HEK293 (cell line): Measurements from ENCODE around the gene ERICH4.

Experiments used
- BCL11A ChIP-seq: fragments of 450-650 bp; formaldehyde crosslinking; IDR thresholded peaks from 2 replicates; pipeline ENCODE4 v1.5.1; 2016; ENCODE audit warnings: low read depth, missing biosample characterization, missing genetic modification characterization
- YY1 ChIP-seq: fragments of 450-650 bp; formaldehyde crosslinking; IDR thresholded peaks from 2 replicates; pipeline ENCODE4 v1.5.1; 2018; ENCODE audit warnings: missing biosample characterization, missing genetic modification characterization
- ZNF24 ChIP-seq: fragments of 450-650 bp; formaldehyde crosslinking; IDR thresholded peaks from 2 replicates; pipeline ENCODE4 v1.5.1; 2016; ENCODE audit warnings: missing biosample characterization, missing genetic modification characterization
- TF ChIP-seq, protein P1 (sequence below): fragments of 450-650 bp; formaldehyde crosslinking; IDR thresholded peaks from 2 replicates; pipeline ENCODE4 v1.5.1; 2016; ENCODE audit warnings: missing biosample characterization, missing genetic modification characterization
- TF ChIP-seq, protein P2 (sequence below): fragments of 450-650 bp; formaldehyde crosslinking; IDR thresholded peaks from 2 replicates; pipeline ENCODE4 v1.5.1; 2016; ENCODE audit warnings: missing biosample characterization, missing genetic modification characterization

DNA sequence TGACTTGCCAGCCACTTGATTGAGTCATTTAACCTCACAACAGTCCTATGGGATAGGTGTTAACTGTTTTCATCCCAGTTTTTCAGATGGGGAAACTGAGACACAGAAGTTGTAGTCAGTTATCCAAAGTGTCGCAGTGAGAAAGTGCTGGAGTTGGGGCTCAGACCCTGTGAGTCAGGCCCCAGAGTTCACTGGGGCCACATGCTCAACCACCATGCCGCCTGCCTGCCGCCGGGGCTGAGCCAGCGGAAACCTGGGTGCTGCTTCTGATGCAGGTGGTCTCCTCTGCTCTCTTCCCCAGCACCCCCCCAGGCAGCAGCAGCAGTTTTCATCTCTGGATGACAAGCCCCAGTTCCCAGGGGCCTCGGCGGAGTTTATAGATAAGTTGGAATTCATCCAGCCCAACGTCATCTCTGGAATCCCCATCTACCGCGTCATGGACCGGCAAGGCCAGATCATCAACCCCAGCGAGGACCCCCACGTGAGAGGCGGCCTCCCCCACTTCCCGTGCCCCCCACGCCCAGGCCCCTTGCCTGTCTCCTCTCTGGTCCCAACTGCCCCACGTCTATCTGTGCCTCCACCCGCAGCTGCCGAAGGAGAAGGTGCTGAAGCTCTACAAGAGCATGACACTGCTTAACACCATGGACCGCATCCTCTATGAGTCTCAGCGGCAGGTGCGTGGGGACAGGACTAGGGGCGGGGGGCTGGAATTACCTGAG lies 32.5 kb upstream of the ERICH4 start:
- TF ChIP-seq, protein P1, sequence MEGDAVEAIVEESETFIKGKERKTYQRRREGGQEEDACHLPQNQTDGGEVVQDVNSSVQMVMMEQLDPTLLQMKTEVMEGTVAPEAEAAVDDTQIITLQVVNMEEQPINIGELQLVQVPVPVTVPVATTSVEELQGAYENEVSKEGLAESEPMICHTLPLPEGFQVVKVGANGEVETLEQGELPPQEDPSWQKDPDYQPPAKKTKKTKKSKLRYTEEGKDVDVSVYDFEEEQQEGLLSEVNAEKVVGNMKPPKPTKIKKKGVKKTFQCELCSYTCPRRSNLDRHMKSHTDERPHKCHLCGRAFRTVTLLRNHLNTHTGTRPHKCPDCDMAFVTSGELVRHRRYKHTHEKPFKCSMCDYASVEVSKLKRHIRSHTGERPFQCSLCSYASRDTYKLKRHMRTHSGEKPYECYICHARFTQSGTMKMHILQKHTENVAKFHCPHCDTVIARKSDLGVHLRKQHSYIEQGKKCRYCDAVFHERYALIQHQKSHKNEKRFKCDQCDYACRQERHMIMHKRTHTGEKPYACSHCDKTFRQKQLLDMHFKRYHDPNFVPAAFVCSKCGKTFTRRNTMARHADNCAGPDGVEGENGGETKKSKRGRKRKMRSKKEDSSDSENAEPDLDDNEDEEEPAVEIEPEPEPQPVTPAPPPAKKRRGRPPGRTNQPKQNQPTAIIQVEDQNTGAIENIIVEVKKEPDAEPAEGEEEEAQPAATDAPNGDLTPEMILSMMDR (tag by site-specific recombination): no peak
- TF ChIP-seq YY1 (tag by site-specific recombination) (no peak), BCL11A (tag by site-specific recombination) (no peak), ZNF24 (no peak)
- TF ChIP-seq, protein P2, sequence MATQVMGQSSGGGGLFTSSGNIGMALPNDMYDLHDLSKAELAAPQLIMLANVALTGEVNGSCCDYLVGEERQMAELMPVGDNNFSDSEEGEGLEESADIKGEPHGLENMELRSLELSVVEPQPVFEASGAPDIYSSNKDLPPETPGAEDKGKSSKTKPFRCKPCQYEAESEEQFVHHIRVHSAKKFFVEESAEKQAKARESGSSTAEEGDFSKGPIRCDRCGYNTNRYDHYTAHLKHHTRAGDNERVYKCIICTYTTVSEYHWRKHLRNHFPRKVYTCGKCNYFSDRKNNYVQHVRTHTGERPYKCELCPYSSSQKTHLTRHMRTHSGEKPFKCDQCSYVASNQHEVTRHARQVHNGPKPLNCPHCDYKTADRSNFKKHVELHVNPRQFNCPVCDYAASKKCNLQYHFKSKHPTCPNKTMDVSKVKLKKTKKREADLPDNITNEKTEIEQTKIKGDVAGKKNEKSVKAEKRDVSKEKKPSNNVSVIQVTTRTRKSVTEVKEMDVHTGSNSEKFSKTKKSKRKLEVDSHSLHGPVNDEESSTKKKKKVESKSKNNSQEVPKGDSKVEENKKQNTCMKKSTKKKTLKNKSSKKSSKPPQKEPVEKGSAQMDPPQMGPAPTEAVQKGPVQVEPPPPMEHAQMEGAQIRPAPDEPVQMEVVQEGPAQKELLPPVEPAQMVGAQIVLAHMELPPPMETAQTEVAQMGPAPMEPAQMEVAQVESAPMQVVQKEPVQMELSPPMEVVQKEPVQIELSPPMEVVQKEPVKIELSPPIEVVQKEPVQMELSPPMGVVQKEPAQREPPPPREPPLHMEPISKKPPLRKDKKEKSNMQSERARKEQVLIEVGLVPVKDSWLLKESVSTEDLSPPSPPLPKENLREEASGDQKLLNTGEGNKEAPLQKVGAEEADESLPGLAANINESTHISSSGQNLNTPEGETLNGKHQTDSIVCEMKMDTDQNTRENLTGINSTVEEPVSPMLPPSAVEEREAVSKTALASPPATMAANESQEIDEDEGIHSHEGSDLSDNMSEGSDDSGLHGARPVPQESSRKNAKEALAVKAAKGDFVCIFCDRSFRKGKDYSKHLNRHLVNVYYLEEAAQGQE (tag by site-specific recombination): no peak
